Thyroid gland (tissue), 4 donors: ENCODE measurements around the gene TM4SF1.

Experiments
- POLR2A ChIP-seq, 2 donors: fragments of 450-650 bp; IDR thresholded peaks; one replicate each; pipeline ENCODE4 v1.6.1; 2017; ENCODE audit warnings: antibody characterized with exemption in 2 of 2, mild to moderate bottlenecking in 2 of 2, moderate library complexity in 1 of 2
- TF ChIP-seq, protein P1 (sequence below), 6 experiments: fragments of 200-600 bp in 3 of 6; fragments of 450-650 bp in 3 of 6; sonication (generic) in 3 of 6; IDR thresholded peaks; one replicate each; pipeline ENCODE4 v1.5.1; 2016 to 2019; ENCODE audit warnings: antibody characterized with exemption in 6 of 6, mild to moderate bottlenecking in 2 of 6, inconsistent platforms in 1 of 6, moderate library complexity in 1 of 6

DNA sequence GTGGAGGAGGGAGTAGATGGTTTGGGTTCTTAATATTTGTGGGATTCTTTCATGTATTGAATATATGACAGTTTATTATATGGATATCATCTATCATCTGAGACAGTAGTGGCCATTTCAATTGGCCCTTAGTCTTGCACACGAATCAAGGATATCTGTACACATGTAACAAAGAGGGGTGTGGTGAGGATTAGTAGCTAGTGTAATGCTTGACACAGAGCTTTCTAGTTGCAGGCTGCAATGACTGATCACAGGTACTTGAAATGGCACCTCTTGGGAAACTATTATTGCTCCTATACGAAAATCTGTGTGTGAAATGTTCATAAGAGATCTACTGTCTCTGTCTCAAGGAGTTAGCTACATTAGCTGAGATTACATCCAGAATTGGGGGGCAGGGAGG lies 12.8 kb downstream of the TM4SF1 start:
- TF ChIP-seq, protein P1, sequence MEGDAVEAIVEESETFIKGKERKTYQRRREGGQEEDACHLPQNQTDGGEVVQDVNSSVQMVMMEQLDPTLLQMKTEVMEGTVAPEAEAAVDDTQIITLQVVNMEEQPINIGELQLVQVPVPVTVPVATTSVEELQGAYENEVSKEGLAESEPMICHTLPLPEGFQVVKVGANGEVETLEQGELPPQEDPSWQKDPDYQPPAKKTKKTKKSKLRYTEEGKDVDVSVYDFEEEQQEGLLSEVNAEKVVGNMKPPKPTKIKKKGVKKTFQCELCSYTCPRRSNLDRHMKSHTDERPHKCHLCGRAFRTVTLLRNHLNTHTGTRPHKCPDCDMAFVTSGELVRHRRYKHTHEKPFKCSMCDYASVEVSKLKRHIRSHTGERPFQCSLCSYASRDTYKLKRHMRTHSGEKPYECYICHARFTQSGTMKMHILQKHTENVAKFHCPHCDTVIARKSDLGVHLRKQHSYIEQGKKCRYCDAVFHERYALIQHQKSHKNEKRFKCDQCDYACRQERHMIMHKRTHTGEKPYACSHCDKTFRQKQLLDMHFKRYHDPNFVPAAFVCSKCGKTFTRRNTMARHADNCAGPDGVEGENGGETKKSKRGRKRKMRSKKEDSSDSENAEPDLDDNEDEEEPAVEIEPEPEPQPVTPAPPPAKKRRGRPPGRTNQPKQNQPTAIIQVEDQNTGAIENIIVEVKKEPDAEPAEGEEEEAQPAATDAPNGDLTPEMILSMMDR (IDR thresholded peaks at IDR 0.05): no peak
- no peak for TF ChIP-seq POLR2A (IDR thresholded peaks at IDR 0.05)
